ENCODE measurements around the gene ANP32A. TPM values are rescaled to one million over a fixed set of nuclear protein-coding genes. Genes with fewer than 3 reads are reported as not detected.

ANP32A gene
- total RNA-seq, 4 donors from 2014 or later: 33.1 to 65.1 (median 41.1) TPM

DNA sequence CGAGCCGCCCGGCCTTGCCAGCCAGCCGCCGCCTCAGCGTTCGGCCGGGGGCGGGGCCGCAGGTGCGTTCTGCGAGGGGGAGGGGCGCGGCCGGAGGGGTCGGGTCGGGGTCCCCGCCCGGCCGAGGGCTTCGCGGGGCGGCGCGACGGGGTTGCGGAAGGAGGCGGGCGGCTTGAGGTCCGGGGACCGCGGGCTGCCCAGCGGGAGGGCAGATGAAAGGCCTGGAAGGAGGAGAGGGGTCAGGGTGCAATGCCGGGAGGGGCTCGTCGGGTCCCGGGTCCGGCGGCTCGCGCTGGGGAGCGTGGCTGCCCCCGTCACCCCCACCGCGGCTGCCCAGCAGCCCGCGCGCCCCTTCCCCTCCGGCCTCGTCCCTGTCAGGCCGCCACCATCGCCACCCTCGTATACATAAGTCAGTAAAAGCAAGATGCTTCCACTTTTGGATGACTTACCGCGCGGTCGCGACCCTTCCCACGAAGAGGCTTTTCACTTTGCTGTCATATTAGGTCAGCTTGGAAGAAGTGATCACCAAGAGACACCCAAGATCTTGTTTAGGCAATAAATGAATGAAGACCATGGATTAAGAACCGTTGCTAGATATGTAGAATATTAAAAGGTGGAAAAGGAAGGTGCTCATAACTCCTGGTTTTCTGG lies 620 bp upstream of the ANP32A start:
- H3K36me3 ChIP-seq: no peaks in the 10 kb centered on the region
- H3K4me1 ChIP-seq: peaks cover 0 to 18% (median 7%) of the 10 kb centered on the region in 4 donors
- TF ChIP-seq POLR2A (IDR thresholded peaks at IDR 0.05) (no peak), EP300 (IDR thresholded peaks at IDR 0.05) (no peak)
- TF ChIP-seq, protein P1, sequence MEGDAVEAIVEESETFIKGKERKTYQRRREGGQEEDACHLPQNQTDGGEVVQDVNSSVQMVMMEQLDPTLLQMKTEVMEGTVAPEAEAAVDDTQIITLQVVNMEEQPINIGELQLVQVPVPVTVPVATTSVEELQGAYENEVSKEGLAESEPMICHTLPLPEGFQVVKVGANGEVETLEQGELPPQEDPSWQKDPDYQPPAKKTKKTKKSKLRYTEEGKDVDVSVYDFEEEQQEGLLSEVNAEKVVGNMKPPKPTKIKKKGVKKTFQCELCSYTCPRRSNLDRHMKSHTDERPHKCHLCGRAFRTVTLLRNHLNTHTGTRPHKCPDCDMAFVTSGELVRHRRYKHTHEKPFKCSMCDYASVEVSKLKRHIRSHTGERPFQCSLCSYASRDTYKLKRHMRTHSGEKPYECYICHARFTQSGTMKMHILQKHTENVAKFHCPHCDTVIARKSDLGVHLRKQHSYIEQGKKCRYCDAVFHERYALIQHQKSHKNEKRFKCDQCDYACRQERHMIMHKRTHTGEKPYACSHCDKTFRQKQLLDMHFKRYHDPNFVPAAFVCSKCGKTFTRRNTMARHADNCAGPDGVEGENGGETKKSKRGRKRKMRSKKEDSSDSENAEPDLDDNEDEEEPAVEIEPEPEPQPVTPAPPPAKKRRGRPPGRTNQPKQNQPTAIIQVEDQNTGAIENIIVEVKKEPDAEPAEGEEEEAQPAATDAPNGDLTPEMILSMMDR (IDR thresholded peaks at IDR 0.05): no peak
- no peaks in the 10 kb centered on the region for H3K27me3 ChIP-seq
- DNase-seq (ENCODE audit: low spot score in 2 of 2): no peak
- peak overlapping the region; percentile 83 to 99 (median 96) for H3K27ac ChIP-seq
- WGBS, 2 donors: 1 to 2% methylated on average over 27 to 35 of the region's 60 CpGs
- peak overlapping the region; percentile 69 to 99 (median 85) for H3K4me3 ChIP-seq
- H3K9me3 ChIP-seq: no peaks in the 10 kb centered on the region

DNA sequence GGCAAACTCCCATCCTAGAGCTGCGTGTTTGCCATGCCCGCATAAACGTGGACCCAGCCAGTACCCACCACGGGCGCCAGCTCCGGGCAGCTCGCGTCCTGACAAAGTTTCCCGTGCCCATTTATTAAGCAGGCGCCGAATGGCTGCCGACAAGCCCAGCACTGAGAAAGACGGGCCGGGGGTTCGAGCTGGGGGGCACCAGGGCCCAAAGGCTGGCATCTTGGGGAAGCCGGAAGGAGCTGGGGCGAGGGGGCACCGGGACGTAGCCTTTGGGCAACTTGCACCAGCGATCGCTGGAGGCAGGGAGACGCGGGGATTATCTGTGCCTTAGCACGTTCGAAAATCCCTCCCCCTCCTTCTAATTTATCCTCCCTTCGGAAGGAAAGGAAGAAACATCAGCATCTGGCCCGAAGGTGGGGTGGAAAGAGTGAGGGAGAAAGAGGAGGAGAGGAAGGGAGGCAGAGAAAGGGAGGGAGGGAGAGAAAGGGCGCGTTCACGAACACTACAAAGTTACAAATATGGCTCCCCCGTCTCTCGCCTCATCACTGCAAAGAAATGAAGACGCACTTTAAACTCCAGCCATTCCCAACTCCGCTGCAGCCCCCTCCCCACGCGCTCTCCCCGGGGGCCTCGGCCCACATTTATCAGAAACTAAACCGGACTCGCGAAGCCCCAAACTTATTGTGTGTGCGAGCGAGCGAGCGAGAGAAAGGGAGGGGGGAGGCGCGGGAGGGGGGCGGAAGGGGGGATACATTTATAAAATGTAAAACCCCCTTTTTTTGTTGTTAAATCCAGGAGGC lies 1.0 kb downstream of the ANP32A start:
- DNase-seq (ENCODE audit: low spot score in 2 of 2): peak in 1 of 2 donors; percentile 61
- H3K27me3 ChIP-seq: no peaks in the 10 kb centered on the region
- H3K4me1 ChIP-seq: peaks cover 0 to 34% (median 19%) of the 10 kb centered on the region in 4 donors
- peak overlapping the region; percentile 69 to 99 (median 85) for H3K4me3 ChIP-seq
- WGBS, 2 donors: 0% methylated on average over 38 to 47 of the region's 48 CpGs
- H3K27ac ChIP-seq: peak overlapping the region; percentile 93 to 99 (median 98)
- H3K9me3 ChIP-seq: no peaks in the 10 kb centered on the region
- no peaks in the 10 kb centered on the region for H3K36me3 ChIP-seq
- TF ChIP-seq, protein P1 (IDR thresholded peaks at IDR 0.05): no peak
- TF ChIP-seq EP300 (IDR thresholded peaks at IDR 0.05): peak in 1 of 2 donors; percentile 73
- TF ChIP-seq POLR2A (IDR thresholded peaks at IDR 0.05): peak in 1 of 2 donors; percentile 26

DNA sequence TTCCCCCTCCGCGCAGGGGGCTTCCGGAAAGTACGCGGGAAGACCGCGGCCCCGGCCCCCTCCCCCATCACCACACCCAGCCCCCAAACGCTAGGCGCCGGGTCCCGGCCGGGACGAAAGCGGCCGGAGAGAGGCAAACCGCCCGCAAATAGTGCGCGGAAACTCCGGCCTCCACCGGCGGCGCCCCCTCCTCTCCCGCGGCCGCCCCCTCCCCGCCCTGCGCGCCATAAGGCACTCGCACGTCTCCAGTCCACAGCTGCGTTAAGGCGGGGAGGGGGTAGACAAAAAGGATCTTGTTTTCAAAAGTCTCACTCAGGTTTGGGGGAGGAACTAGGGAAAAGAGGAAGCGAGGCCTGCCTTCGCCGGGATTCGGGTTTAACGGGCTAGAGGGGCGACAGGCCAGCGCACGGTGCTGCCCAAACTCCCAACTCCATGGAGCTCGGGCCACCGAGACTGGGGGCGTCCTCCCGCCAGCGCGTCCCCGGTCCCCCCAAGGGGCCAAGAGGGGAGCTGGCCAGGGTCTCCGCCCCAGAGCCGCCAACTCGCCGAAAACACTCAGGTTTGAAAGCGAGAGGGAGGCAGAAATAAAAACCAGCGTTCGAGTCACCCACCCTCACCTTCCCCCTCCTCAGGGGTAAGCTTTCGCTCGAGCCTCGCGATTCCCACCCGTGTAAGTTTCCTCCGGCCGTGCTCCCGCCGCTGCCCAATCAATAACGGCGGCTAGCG lies 1.8 kb downstream of the ANP32A start:
- Histone ChIP-seq H3K27me3 (no peaks in the 10 kb centered on the region), H3K27ac (peak overlapping the region; percentile 93 to 99 (median 98)), H3K4me3 (peak overlapping the region; percentile 69 to 99 (median 85)), H3K4me1 (peaks cover 0 to 39% (median 25%) of the 10 kb centered on the region in 4 donors), H3K9me3 (no peaks in the 10 kb centered on the region), H3K36me3 (no peaks in the 10 kb centered on the region)
- TF ChIP-seq POLR2A (IDR thresholded peaks at IDR 0.05) (peak in 1 of 2 donors; percentile 31), EP300 (IDR thresholded peaks at IDR 0.05) (peak; percentile 17 to 62)
- TF ChIP-seq, protein P1 (IDR thresholded peaks at IDR 0.05): no peak
- DNase-seq (ENCODE audit: low spot score in 2 of 2): peak in 1 of 2 donors; percentile 40
- 0% methylated on average over 47 to 49 of the region's 68 CpGs for WGBS, 2 donors

DNA sequence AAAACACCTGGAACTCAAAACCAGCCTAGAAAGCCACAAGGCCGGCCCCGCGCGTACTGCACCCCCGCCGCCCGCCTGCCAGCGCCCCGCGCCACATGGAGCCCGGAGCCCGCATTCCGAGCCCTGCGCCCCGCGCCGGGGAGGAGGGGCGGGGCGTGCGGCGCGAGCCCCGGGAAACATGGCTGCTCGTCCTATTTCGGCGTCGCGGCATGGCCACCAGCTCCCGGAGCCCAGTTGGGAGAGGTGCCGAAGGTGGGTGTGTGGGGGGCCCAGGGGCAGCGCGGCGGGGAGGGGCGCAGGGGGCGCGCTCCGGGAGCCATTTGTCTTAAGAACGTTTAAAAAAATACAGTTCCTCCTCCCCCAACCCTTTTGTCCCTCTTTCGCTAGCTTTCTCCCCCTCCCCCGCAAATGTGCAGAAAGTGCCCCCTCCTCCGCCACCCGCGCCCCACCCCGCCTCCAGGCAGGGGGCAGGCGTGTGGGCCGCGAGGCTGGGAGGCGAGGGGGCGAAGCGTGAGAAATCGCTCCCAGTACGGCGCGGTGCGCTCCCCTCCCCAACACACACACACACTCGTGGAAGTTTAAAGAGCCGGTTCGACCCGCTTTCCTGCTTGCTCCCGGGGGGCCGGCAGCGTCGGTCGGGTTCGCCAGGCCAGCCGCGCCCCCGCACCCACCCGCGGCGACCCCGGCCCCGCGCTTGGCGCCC lies 2.5 kb downstream of the ANP32A start:
- Histone ChIP-seq H3K4me3 (peak overlapping the region; percentile 69 to 99 (median 85)), H3K4me1 (peaks cover 0 to 46% (median 30%) of the 10 kb centered on the region in 4 donors), H3K9me3 (no peaks in the 10 kb centered on the region), H3K36me3 (no peaks in the 10 kb centered on the region), H3K27ac (peak overlapping the region; percentile 93 to 99 (median 98)), H3K27me3 (no peaks in the 10 kb centered on the region)
- DNase-seq (ENCODE audit: low spot score in 2 of 2): peak; percentile 31 to 41
- TF ChIP-seq, protein P1 (IDR thresholded peaks at IDR 0.05): peak in 1 of 5 experiments; percentile 5
- TF ChIP-seq EP300 (IDR thresholded peaks at IDR 0.05): peak in 1 of 2 donors; percentile 52
- TF ChIP-seq POLR2A (IDR thresholded peaks at IDR 0.05): peak in 1 of 2 donors; percentile 42
- WGBS, 2 donors: 0 to 1% methylated on average over 49 to 53 of the region's 75 CpGs
